Fibroblast of lung (primary cell): ENCODE measurements around the gene JAG1.

Experiments
- EZH2 ChIP-seq: IDR thresholded peaks from 2 replicates; pipeline ENCODE4 v1.5.1; 2012; ENCODE audit warnings: low read length, control low read depth, mild to moderate bottlenecking; ENCODE audit errors: missing control alignments
- TF ChIP-seq, protein P1 (sequence below), 2 donors: IDR thresholded peaks in 1 of 2; conservative IDR thresholded peaks in 1 of 2; 1 replicate in 1 of 2; 2 replicates in 1 of 2; pipeline ENCODE4 v1.5.1; 2011 to 2012; ENCODE audit warnings: low read length in 2 of 2, control low read depth in 1 of 2, inconsistent platforms in 1 of 2, low read depth in 1 of 2, mild to moderate bottlenecking in 1 of 2

DNA sequence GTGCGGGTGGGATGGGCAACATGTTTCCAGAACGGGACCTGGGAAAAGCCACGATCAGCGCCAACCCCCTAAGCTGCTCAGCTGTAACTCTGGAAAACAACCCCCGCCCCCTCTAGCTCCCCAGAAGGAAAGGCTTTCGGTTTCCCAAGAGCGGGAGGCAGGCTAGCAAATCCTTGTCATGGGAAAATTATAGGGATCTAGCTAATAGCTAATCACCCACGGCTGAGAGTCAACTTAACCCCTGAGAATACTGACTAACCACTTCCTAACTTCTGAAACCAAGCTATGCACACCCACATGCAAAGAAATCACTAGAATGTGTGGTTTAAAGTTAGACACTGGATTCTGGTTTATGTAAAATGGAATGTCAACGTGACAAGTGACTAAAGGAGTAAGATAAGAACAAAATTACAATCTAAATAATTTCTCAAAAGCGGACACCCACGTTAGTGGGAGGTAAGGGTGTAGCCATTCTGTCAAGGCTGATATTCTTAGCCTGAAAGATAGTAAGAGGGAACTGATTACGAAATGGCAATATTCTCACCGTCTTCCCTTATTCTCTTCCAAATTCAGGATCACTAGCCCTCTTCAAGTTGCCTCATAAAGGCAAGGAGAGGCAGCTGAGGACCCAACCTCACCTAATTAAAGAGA, 20.1 kb downstream of the JAG1 start:
- TF ChIP-seq, protein P1, sequence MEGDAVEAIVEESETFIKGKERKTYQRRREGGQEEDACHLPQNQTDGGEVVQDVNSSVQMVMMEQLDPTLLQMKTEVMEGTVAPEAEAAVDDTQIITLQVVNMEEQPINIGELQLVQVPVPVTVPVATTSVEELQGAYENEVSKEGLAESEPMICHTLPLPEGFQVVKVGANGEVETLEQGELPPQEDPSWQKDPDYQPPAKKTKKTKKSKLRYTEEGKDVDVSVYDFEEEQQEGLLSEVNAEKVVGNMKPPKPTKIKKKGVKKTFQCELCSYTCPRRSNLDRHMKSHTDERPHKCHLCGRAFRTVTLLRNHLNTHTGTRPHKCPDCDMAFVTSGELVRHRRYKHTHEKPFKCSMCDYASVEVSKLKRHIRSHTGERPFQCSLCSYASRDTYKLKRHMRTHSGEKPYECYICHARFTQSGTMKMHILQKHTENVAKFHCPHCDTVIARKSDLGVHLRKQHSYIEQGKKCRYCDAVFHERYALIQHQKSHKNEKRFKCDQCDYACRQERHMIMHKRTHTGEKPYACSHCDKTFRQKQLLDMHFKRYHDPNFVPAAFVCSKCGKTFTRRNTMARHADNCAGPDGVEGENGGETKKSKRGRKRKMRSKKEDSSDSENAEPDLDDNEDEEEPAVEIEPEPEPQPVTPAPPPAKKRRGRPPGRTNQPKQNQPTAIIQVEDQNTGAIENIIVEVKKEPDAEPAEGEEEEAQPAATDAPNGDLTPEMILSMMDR (conservative IDR thresholded peaks at IDR 0.05 in 1 of 2, IDR thresholded peaks at IDR 0.05 in 1 of 2; ENCODE audit: low read depth in 1 of 2, low read length in 2 of 2), result no peak
- no peak for TF ChIP-seq EZH2
